DMS114 treated with DMSO at 0.1 percent for 48 hours (cell line): ENCODE measurements around the gene NRIP1.

ENCODE experiments used
- DNase-seq: peaks from one replicate; lab custom pipeline; 2025; ENCODE audit not compliant: unreplicated experiment; lab: John Stamatoyannopoulos, UW

The NRIP1 gene

DNA sequence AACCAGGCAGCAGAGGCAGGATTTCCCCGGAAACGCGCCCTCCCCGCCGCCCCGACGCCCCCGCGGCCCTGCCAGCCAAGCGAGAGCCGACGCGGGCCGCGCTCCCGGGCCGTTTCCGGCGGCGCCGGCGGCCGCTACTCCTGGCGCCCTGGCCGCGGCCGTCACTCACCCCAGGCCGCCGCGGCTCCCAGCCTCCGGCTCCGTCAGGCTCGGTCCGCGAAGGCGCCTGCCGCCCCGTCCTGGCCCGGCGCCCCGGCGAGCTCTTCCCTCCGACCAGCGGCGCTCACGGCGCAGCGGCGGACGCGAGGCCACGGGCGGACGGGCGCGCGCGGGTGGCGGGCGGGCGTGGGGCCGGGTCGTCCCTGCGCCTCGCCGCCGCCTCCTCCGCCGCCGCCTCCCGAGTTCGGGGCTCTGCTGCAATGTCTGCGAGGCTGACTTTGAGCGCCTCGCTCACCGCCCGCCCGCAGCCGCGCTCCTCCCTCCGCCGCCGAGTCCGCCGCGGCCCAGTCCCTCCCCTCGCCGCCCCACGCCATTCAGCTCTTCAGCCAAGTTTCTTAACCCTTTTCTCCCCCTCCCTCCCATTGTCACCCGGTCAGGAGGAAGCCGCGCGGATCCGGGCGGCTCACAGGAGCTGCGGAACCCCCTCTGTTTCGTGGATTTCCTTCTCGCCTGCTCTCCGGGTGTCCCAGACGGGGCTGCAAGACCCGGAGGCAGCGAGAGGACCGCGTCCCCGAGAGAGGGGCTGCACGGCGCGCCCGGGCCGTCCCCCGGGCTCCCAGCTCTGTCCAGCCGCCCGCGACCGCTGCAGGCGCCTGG, at the start of gene NRIP1:
Gene NRIP1 (minus strand): TSS at position 425 of the 816 bp plus-strand sequence. CDS start 96,808 bp downstream, outside the sequence.
- peak; percentile 50 for DNase-seq

DNA sequence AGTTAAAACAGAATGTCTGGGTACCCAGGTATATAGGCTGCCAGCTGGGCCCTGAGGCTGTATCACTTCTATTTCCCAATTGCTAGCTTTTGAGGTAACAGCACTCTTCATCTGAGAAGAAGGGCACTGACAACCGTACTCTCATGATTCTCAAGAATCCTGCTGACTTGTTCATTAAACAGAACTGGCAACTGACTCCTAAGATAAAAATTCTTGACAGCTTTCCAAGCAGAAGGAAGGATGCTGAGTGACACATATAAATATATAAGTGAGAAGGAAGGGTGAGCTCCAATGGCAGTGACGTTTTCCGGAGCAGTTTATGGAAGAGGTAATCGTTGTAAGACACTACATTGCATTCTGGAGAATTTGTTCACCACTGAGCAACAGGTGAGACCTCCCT, 48.1 kb upstream of the NRIP1 start:
- no peak for DNase-seq

DNA sequence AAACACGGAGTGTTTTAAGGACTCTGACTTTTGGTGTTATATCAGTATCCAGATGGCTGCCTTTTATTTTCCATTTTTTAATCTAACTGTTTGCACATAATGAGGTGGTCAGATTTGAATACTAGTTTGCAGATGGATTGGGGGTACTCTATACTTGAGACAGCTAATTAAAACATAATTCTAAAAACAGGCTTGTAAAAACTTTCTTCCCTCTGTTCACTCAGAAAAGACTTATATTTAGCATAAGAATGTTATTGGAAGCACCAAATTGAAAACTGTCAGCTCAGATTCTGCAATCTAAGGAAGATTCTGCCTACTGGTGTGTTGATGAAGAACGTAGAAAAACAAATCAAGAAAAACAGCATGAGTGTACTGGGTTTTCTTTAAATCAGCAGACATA, 44.0 kb upstream of the NRIP1 start:
- no peak for DNase-seq

DNA sequence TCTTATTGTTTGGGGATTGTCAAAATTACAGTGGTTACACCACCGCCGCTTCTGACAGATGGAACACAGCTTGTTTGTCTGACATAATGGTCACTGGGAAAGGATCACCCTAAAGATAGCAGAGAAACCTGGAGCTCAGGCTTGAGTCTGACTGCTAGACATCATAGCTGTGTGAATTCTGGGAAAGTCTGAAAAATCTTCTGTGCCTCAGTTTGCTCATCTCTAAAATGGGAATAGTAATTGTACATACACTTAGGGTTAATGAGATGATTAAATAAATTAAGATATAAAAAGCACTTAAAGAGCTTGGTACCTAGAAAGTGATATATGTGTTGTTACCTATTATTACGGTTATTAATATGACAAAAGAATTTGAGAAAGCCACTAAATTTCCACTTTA, 39.7 kb upstream of the NRIP1 start:
- no peak for DNase-seq

DNA sequence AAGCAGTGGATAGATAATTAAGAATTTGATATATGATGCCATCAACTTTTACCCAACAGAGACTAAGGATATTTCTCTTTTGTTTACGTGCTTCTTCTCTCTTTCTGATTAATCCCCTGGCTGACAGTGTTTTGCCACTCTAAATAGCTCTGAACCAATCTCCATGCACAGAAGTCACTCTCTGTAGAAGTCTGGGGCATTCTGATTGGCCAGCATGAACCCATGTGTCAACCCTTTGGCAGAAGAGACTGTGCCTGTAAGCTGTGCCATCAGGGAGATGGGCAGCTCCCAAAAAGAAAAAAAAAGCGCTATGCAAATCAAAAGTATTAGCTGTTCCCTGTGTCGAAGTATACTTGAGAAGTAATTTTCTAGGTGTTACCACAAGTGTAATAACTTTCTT, 34.1 kb upstream of the NRIP1 start:
- DNase-seq: no peak

- DNase-seq: no peak
These were observed 33.4 kb upstream of the NRIP1 start for GRCh38 chr21:15098181-15098580.

GRCh38 chr21:15097580-15097979, 32.8 kb upstream of the NRIP1 start:
- no peak for DNase-seq

DNA sequence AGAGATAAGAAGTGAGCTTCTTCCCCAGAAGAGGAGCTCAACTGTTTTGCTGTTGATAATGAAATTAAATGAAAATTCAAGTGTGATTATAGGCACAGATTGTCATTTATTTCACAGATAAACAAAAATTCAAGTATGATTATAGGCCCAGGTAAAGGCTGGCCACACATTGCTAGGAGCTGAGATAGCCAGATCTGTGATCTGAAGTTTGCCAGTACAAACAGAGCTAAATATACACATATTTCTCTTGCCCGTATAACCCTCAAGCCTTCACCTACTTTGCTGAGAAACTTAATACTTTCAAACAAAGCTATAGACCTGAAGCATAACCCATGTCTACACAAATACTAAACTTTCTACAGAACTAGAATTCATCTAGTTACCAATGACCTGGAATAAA, 31.3 kb upstream of the NRIP1 start:
- DNase-seq: no peak

DNA sequence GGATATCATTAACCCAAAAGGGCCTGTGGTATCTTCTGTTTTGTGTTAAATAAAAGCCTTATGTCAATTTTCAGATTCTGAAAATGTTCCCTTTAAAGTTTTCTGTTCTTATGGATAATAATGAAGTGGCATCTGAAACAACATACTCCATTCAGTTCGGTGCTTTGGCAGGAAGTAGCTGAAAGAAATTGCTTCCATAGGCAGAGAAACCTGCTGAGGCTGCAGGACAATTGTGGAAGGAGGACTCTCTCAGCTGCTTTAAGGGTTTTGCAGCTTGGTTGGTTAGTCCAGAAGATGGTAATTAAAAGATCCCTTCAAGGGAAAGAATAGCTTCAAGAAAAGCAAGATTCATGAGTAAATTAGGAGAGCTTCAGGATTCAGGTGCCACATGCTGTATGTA, 30.5 kb upstream of the NRIP1 start:
- no peak for DNase-seq

DNA sequence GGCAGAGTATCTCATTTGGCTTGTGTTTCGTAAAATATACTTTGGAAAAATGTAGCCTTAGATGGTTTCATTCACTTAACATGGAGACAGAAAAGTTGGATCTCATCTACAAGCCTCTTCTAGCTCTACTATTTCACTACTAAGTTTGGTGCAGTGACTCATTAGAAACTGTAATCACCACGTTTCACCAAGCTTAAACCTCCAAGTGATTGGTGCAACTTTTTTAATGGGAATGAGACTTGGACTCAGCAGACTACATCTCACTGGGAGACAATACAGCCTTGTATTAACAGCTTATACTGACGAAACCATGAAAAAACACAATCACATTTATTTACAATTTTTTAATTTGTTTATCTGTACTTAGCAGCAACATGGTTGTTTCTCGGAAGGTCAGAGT, 29.9 kb upstream of the NRIP1 start:
- no peak for DNase-seq

- no peak for DNase-seq
These were observed 28.4 kb upstream of the NRIP1 start for GRCh38 chr21:15093216-15093615.

DNA sequence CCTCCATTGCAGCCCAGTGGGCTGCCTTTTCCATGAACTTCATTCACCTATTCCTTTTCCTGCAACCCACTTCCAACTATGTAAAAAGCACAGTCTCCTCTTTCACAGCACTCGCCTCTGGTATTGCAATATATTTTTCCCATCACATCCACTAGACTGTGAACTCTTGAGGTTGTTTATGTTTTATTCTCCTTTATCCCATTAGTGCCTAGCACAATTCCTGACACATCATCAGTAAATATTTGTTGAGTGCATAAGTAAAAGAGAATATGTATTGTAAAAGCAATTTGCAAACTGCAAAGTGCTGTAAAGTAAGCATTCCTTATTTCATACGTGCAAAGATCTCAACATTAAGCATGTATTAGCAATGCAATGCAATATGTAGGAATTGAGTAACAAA, 27.9 kb upstream of the NRIP1 start:
- DNase-seq: no peak

GRCh38 chr21:15090390-15090789, 25.6 kb upstream of the NRIP1 start:
- DNase-seq: no peak

DNA sequence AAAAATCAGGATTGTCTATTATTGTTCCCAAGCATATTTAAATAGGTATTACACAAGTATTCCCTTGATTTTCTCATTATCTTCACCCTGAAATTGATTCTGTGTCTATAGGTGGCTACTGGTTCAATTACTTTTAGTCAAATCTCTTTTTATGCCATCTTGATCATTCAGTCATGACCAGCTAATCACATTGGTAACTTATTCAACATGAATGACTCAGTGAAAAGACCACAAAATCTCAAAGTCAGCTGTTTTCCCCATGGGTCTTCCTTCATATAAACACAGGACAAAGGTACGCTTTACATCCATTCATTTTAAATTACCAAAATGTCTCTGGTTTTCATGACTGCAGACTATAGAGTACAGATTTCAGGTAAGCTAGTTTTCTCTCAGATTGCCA, 23.7 kb upstream of the NRIP1 start:
- no peak for DNase-seq

- no peak for DNase-seq
These were observed 19.9 kb upstream of the NRIP1 start for GRCh38 chr21:15084668-15085067.

- no peak for DNase-seq
These were observed 15.7 kb upstream of the NRIP1 start for GRCh38 chr21:15080526-15080925.

- DNase-seq: no peak
These were observed 14.5 kb upstream of the NRIP1 start for GRCh38 chr21:15079269-15079668.

GRCh38 chr21:15078180-15078579, 13.4 kb upstream of the NRIP1 start:
- no peak for DNase-seq

DNA sequence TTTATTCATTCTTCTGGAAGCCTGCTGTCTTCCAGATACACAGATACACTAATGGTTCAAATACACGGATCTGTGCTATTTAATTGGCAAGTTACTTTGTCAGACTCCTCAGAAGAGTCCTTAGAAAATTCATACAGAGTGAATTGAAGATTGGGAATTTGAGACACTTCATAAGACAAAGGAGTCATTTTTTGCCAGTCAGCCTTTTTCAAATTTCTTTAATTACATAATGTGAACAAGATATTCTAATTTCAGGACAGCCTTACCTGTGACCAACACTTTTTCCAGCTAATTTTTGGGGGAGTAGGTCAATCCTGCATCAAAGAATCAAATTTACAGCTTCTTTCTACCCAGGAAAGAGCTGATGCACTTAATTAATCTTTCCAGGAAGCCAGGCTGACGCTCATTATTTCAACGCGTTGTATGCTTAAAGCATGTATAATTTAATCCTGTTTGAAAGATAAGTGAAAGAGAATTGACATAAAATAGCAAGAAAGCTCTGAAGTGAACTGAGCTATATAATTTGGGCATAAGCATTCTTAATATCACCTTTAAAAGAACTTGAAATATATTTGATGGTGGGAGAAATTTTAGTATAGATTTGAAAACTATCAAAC, 12.8 kb upstream of the NRIP1 start:
- DNase-seq: no peak

GRCh38 chr21:15076730-15077129, 11.9 kb upstream of the NRIP1 start:
- DNase-seq: no peak

GRCh38 chr21:15071009-15071408, 6.2 kb upstream of the NRIP1 start:
- no peak for DNase-seq

GRCh38 chr21:15066123-15066575, 1.3 kb upstream of the NRIP1 start:
- no peak for DNase-seq
